HUDEP-2 (cell line): ENCODE data around the gene HOTAIR.

ENCODE experiments used
- DNase-seq, 76 experiments: peaks; one replicate each; lab custom pipeline; 2025; ENCODE audit not compliant: unreplicated experiment in 76 of 76; lab: John Stamatoyannopoulos, UW

HOTAIR gene

DNA sequence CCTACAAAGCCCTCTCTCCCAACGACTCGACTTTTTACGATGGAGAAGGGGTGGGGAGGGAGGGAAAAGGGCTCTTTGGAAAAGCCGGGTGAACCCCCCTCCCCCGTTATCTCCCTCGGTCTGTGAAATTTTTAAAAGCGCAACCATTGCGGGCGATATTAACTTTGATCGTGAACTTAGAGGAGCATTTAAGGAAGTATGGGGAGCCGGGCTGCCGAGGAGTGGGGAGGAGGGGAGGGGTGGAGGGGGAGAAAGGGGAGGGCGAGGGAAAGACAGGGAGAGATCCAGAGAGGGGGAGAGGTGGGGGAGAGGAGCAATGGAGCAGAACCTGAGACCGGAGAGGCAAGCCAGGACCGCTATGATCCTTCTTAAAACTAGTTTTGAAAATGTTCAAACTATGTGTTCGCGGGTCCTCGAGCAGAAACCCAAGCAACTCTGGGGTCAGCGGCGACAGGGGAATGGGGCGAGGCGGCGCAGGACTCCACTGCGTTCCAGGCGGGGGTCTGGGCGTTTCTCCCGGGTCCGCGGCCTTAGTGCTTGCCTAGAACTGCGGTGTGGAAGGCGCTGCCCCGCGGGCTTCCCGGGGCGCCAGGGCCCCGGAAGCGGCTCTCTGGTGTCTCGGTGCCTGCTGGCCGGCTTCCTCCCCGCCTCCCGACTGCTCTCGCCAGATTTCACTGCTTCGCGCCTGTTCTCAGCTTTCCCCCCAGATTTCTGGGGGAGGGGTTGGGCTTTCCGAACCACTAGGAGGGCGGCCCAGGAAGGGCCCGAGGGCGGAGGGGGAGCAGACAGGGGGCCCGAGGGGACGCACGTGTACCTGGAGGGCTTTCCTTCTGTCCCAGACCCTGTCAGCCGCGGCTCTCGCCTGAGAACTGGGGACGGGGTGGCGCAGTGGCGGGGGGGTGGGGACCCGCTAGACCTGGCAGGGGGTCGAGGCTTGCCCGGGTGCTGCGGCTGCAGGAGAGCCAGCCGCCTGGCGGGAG, at the start of gene HOTAIR:
HOTAIR (minus strand) TSS at position 871 of the 980 bp plus-strand sequence.
- DNase-seq, result no peak

DNA sequence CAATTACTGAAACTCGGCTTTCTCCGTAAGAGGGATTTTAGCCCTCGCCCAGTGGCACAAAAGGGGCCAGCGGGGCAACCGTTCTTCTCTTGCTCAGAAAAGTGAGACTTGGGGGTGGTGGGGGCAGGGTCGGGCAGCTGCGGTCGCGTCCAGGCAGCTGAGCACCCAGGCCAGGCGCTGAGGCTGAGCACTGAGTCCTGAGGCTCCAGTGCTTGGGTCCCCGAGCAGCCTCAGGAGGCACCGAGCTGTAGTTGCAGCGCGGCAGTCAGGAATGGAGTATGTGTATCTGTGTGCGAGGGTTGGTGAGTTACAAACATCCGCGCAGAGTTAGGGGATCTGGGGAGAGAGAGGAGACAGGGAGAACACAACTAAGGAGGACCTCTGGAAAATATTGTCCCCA, 49.4 kb upstream of the HOTAIR start:
- no peak for DNase-seq

DNA sequence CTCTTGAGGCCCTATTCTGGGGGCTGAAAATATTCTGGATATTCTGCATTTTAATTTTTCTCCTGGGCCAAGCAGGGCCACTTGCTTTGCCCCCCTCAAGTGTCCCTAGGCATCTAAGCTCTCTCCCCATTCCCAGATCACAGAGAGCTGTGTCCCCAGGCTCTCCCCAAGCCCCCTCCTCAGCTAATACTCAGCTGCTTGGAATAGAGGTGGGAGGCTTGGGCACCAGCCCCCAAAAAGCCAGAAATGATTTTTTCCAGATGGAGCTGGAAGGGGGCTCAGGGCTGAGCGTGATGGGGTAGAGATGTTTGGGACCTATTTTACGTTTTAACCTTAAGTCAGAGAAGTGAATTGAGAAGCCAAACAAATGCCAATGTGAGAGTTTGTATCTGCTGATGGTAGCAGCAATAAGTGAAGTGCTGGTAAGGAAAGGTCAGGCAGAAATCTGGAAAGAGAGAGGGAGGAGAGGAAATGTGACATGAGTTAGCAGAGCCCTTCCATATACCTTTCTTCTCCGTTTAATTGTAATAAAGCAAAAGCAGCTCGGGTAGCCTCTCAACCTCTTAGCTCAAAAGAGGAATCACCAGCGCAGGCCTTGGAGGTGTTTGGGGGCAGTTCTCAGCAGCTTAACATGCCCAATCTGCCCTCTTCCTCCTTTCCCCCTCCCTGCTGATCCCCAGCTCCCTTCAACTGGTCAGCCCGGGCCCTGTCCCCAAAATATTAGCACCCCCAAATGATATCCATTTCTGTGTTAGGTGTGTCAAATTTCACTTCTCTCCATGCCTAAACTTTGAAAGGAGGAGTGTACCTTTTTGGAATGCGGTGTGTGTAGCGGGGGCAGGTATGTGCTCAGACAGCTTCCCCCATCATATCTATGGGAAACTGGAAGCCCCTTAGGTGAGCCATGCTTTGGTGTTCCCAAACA, 48.5 kb upstream of the HOTAIR start:
- no peak for DNase-seq

DNA sequence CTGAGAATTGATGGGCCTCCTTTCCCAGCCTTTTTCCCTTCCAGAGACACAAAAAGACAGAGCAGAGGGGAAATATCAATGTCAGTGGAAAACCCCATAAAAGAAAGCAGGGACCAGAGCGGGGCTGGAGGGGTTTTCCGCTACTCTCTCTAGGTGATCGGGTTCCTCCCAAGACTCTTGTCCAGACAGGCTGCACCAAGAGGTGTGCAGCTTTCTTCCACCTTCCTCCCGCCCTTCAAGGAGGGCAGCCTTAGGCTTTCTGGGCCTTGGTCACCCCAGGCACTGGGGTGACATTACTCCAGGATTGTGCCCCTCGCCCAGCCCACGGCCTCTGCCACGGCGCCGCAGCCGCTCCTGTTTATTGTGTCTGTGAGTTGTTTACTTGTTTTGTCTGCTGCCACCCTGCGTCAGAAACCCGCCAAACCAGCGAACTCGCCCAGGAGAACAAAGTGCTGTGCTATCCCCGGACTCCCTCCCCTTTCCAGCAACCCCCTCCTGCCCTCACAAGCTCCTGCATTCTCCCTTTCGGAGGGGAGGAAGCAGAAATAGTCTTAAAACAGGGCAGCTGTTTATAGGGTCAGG, 46.8 kb upstream of the HOTAIR start:
- peak in 1 of 76 experiments; percentile 7 for DNase-seq

DNA sequence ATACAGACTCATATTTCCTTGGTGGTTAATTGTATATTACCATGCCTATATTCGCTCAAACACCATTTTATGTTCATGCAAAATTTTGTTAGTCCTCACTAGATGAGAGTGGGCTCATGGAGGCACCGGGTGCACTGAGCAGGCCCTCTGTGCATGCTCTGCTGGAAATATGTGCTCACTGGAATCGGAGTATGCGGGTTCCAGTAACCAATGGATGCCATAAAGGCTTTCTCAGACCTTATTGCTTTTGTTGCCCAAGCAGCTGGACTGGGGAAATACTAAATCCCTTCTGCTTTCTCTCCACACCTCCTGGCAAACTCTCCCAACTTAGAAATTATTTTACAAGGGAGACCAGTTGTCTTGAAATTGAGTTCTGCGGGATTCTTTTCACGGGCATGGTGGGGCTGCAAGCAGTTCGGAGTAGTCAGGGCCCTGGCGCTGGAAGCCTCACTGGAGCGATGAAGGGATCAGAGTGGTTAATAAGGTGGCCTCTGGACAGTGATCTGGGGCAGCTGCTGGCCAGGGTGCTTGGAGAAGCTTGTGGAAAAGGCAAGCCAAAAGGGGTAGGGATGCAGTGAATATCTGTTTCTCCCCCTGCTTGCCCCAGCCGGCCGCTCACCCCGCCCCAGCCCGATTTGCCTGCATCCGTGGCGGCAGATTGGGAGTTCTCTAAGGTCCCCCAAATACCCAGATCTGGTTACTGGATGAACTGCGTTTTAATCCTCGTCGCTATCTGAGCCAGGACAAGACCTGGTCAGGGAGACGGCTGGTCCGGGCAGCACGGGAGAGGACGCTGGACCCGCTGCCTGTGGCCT, 46.0 kb upstream of the HOTAIR start:
- DNase-seq, result no peak

DNA sequence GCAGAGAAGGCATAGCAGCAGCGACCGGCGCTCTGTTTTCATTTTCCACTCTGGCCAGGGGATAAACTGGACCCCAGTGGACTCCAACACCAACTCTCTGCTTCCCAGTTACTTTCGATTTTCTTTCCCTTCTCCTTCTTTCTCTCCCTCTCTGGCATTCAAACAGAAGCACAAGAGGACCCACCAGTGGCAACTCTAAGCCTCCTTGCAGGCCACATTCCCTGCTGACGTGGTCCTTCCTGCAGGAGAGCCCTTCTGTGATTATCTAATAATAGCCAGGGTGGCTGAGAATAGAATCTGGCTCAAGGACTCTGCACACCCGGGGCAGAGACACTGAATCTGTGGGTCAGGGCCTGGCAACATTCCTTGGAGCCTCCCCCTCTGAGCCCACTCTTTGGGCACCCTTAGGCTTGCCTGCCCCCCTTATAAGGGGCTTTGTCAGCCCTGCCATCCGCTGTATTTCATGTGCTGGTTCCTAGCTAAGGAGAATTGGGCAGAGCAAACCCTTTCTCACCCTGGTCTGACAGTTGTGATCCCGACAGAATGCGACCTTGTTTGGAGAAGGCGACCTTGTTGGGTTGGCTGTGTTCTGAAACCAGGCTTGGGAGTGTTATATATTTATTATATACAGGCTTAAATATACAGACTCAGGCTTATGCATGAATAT, 45.3 kb upstream of the HOTAIR start:
- no peak for DNase-seq

DNA sequence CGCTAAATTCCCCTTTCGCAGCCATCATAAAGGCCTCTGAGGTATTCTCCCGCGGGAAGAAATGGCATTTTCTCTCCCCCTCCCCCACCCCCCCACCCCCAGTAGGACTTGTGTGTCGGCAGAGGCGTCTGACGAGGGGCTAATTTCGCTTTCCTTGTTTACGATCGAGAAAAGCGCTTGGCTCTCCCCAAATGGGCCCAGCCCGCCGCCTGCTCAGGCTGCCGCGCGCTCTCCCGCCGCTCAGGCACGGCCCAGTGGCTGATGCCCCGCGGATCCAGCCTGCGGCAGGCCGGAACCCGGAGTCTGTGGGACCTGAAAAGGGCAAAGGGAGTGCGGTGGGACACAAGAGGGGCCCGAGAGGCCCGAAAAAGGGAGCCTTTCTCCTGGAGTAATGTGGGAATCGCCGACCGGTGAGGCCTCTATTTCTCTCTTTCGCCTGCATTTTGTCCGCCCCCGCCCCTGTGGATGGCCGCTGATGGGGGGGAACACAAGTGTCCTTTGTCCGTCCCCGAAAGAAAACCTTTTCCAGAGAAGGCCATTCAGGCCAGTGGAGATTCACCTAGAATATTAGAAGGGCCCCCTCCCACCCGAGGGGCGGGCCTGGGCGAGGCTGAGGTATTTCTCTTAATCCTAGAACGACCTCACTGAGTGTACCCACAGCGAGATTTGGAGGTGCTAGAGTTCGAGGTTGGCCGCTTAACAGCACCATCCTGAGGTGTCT, 44.5 kb upstream of the HOTAIR start:
- DNase-seq, result no peak

DNA sequence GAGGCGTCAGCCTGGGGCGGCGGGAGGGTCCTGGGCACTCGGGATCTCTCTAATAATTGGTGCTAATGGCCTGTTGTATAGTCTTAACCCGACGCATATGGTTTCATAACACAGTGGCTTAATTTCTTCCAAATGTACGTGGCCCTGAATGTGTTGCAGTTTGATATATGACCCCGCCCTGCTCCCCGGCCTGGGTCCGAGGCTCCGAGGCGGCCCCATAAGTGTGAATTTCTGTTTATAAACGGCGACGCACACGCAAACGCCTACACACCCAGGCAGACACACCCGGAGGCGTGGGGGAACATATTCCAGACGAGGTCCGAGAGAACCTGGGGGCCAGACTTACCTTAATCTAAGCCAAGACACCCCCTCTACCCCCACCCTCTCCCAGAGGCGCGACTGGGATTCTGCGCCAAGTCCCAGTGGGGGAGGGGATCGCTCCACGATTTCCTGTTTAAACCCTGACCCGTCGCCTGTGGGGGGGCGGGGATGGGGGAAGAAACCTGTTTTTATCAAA, 43.8 kb upstream of the HOTAIR start:
- no peak for DNase-seq

DNA sequence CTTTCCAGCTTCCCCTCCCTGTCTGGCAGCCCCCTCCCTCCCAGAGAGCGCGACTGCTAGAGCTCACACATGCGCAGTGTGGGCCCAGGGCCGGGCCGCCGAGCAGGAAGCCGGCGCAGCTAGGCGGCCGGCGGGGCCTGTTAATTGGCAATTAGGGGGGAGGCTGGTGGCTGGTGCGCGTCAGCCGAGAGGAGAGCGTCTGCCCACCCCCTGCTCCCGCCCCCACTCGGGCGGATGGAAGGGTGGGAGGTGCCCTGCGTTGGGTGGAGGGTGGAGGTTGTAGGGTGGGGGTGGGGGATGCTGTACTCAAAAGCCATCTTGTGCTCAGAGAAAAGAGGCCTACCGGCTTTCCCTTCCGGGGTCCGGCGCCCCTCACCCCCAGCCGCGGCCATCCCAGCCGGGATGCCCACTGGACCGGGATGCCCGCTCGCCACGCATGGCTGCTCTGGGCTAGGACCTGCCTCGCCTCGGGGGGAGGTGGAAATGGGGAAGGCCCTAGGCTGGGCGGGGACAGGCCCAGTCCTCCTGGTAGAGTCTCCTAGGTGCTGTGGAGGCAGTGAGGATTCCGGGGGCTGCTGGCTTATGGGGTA, 43.2 kb upstream of the HOTAIR start:
- DNase-seq, result peak in 25 of 76 experiments; percentile 6 to 50 (median 22)

DNA sequence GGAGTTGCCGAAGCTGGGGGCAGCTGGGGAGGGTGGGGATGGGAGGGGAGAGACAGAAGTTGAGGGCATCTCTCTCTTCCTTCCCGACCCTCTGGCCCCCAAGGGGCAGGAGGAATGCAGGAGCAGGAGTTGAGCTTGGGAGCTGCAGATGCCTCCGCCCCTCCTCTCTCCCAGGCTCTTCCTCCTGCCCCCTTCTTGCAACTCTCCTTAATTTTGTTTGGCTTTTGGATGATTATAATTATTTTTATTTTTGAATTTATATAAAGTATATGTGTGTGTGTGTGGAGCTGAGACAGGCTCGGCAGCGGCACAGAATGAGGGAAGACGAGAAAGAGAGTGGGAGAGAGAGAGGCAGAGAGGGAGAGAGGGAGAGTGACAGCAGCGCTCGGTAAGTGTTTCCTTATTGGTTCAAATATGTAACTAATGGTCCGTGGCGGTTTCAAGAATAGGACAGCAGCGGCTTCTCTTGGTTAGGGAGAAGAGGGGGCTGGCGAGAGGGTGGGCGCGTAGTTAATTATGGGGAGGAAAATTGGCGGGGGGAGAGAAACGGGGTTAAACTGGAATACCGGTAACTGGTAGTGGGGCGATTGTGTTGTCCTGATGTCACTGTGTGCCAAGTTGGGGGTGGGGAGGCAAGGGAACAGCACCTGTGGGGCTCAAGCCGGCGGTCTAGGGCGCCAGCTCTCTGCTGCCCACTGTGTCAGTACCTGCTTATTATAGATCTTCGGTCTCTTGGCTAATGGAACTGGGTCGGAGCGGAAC, 42.5 kb upstream of the HOTAIR start:
- DNase-seq, result no peak

DNA sequence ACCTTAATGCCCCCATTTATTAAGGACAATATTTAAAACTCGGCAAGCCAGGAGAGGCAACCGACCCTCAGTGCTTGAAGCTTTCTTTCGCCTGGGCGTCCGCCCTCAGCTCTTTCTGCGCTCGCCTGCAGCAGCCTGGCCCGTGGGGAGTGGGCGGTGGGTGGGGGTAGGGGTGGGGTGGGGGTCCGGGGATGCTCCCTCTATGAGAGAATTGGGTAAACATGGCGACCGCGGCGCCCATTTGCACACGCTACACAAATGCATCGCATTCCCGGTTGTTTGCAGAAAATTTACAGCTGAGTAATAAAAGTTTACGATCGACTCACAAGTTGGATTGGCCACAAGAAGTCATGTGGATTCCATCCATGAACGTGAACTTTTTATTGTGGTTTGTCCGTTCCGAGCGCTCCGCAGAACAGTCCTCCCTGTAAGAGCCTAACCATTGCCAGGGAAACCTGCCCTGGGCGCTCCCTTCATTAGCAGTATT, 41.8 kb upstream of the HOTAIR start:
- DNase-seq, result no peak

DNA sequence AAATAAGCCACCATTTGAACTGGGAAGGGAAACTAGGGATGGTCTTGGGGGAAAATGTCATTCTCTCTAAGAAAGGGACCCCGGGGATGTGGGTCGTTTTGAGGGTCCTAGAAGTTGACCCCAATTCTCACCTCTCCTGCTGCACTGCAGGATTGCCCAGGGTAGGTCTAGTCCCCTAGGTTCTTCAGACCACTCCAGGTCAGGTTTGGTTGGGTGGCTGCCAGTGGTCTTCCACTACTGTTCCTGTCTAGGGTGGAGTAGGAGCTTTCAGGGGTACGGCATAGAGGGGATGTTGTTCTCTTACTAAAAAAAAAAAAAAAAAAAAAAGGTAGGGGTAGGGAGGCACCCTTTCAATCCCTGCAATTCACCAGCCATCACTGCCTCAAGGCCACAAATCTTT, 41.3 kb upstream of the HOTAIR start:
- DNase-seq, result no peak

DNA sequence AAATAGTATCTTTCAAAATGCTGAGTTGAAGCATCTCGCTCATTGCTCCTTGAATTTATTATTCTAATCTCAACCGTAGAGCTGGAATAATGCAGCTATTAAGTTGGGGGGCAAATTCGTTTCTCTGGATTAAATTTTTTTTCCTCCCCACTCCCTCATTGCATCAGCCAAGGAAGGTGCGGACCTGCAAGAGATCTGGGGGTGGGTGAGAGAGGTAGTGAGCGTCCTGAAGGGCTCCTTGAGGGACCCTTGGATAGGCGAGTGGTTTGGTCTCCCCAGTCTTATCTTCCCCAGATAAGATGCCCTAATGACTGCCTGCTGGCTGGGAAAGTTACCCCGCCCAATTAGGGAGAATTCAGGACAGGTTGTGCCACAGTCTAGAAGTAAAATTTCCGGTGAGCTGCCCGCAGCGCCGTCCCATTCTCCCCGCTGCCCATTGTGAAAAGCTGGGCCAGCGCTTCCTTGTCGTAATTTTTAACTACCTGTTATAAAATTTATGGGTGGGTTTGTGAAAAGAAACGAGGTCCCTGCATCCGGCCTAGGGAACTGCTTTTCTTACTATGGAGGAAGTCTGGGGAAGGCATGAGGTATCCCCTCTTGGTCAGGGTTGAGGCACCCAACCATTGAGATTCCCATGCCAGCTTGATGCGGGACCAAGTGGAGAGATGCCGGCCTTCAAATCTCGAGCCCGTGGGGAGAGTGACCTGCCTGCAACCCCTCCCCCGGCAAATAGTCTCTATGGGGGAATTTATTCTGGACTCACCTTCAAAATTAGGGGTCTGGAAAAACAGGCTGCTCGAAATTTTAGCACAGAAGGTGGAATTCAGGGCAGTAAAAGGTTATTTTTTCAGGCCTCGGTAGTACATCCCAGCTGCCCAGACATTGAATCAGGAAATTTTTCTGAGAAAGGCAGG, 40.5 kb upstream of the HOTAIR start:
- DNase-seq, result no peak

DNA sequence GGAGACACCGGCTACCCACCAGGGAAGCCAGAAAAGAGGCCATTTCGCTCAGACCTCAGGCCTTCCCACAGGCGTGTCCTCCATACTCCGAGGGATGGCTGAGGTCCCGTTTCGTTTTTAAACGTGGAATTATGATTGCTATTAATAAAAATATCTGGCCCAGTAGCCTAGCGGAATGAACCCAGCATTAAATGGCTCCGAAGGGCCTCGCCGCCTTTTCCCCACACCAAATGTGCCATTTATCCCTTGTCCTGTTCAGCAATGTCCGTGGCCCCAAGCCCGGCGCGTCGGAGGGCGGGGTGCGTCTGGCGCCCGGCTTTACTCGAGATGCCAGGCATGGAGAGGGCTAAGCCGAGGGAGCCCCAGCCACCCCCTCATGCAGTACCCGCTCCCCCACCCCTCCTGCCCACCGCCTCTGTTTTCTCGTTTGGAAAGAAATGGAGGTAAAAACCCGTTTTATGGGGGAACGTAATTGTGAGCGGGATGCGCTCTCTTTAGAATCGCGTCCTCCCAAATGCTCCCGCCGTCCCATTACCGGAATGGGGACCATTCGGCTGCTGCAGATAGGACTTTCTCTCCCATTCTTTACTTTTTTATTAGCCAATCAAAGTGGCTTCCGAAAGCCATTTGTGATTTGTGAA, 39.7 kb upstream of the HOTAIR start:
- DNase-seq, result no peak

DNA sequence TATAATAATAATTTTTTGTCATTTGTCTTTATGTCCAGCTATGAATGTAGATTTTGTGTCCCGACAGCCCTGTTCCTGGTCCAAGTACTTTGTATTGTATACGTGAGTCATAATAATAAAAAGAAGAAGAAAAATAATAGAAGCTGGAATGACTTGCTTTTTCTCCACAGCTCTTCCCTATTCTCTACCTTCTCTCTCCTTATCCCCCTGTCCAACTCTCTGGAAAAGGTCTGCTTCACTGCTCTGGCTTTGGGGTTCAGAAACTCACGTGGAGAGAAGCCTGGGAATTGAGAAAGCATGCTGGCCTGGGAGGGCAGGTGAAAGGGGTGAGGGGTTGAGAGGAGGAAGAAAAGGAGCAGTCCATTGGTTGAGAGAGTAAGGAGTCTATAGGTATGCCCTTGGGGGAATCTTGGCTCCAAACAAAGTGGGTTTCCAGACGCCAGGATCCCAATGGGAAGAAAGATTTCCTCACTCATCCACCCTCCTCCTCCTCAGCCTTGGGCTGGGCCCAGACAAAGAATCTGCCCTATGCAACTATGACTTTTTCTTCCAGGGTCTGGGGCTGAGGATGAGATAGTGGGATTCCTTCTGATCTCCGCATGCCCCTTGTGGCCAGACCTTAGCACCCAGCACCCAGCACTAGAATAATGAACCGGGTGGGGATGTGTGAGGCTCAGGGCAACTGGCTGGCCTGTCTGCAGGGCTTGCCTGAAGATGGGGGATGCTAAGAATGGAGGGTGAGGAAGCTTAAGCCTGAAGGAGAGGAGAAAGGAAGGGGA, 38.1 kb upstream of the HOTAIR start:
- DNase-seq, result no peak
